ENCODE results near the gene HNRNPDL.
A peak's percentile ranks its signal among the peaks of the same experiment; 100 is the strongest.

The HNRNPDL gene

DNA sequence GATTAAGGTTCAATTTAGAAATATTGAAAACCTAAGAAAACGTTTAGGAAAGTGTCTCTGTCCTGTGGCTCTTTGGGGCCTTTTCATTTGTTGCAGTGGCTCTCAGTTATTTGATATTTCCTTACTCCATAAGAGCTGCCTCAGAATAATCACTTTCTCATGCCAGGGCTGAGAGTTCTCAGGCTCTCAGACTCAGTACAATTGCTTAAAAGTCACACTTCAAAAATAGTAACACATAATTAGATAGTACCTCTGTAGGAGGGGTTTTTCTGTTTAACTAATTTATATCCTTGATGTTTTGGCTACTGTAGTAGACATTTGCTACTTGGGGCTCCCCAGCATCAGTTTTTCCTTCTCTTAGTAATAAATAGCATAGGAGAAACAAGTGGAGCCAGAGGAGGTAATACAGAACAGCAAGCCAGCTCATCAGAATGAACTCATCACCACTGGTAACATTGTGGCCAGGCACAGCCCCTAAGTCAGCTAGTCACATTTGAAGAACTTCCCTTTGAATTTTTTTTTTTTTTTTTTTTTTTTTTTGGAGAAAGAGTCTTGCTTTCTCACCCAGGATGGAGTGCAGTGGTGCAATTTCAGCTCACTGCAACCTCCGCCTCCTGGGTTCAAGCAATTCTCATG is 48.5 kb downstream of the HNRNPDL start:
- DNase-seq: no peak

DNA sequence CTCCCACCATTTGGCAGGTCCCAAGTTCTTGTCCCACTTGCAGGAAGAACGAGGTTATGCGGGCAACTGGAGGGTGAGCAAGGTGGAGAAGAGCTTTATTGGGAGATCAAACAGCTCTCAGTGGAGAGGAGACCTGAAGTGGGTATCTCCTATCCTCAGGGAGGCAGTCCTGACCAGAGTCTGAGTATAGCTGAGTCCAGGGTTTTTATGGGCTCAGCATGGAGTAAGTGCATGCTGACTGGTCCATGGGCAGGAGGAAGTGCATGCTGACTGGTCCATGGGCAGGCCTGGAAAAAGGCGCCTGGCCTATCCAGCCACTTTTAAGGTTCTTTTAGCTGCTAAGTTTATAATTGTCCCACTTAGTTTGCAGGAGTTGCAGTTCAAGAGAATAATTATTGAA is 49.0 kb downstream of the HNRNPDL start:
- no peak for DNase-seq

- DNase-seq: no peak
These were observed 49.4 kb downstream of the HNRNPDL start for GRCh38 chr4:82380831-82381230.

DNA sequence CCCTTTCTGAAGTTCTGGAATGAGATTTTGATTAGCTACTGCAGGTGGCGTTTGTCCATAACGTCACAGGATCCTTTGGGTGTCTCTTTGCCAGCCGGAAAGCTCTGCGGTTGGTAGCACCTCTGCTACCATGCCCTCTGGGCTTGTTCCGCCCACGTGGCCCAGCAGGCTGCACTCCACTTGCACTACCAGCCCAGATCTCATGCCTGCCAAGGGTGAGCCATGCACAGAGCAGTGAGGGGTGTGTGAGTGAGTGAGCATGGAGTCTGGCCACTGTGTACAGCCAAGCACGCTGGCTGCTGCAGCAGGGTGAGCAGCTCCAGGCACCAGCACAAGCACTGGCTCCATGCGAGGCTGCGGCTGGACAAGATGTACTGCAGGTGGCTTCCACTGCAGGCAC is 49.9 kb downstream of the HNRNPDL start:
- no peak for DNase-seq

GRCh38 chr4:82376109-82376508 is 54.2 kb downstream of the HNRNPDL start:
- DNase-seq: no peak

DNA sequence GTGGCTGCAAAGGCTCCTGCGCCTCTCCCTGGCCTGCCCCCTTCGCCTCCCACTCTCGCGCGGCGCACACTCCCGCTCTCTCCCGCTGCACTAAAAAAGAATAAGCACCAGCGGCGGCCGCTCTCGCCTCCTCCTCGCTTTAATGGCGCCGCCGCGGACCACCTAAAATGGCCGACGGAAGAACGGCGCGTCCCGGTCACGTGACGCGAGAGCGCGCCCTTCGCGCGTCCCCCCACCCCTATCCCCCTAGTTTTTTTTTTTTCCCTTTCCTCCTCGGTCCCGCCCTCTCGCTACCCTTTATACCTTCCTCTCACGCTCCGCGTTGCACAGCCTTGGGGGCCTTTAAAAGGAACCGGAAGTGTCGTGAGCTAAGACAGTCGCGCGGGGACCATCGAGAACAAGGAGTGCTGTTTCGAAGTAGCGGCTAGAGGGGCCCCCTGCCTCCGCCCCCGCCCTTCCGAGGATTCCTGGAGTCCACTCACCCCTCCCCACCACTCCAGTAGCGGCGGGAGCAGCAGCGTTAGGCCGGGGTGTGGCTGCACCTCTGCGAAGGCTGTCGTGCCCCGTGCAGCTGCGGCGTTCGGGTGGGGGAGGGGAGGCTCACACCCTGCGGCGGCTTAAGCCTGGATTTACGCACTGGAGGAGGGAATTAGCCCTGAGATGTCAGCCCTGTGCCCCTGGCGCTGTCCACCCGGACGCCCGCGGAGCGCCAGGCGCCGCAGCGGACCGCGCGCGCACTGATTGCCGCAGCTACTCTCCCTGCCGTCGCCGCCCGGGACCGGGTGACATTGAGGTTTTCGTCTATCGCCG is 56.2 kb downstream of the HNRNPDL start, which contains the start of gene HNRNPD:
TSS of gene HNRNPD (minus strand) at position 176 of the 810 bp plus-strand sequence. CDS start 313 bp downstream, outside the sequence.
- peak; percentile 92 to 94 for DNase-seq

DNA sequence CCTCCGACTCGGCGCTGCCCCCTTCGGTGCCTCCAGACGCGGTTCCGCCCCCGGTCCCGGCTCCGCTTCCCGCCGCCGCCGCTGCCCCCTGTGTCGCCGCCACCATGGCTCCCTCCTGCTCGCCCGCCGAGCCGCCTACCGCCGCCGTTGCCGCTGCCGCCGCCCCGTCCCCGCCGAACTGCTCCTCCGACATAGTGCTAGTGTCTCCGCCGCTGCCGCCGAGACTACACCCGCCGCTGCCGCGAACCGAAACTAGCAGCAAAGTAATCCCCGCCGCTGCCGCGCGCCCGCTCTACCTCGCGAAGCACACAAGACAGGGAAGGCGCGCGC is 56.8 kb downstream of the HNRNPDL start:
- peak in 1 of 2 donors; percentile 58 for DNase-seq
